Thymus (tissue), 11 donors: ENCODE results near the gene TPCN2. TPM values are rescaled to one million over a fixed set of nuclear protein-coding genes. Genes with fewer than 3 reads are reported as not detected.

Experiments used
- DNase-seq, 9 donors: peaks; one replicate each; pipeline ENCODE4 v3.0.0-alpha.2; 2013; ENCODE audit warnings: low spot score in 9 of 9, low read depth in 6 of 9, missing footprints in 1 of 9
- H3K27ac ChIP-seq, 2 donors: one replicate each; pipeline ENCODE4 v1.5.1; 2013; ENCODE audit warnings: control low read depth in 1 of 2, low read depth in 1 of 2, low read length in 1 of 2, mild to moderate bottlenecking in 1 of 2, moderate library complexity in 1 of 2
- H3K27me3 ChIP-seq, 2 donors: one replicate each; pipeline ENCODE4 v1.5.1; 2013; ENCODE audit warnings: low read length in 1 of 2; ENCODE audit not compliant: control insufficient read depth in 2 of 2, insufficient read depth in 1 of 2
- H3K36me3 ChIP-seq, 2 donors: one replicate each; pipeline ENCODE4 v1.5.1; 2013; ENCODE audit warnings: low read length in 1 of 2, mild to moderate bottlenecking in 1 of 2, moderate library complexity in 1 of 2; ENCODE audit not compliant: control insufficient read depth in 2 of 2, insufficient read depth in 2 of 2
- H3K4me1 ChIP-seq, 2 donors: one replicate each; pipeline ENCODE4 v1.5.1; 2013; ENCODE audit warnings: low read length in 2 of 2; ENCODE audit not compliant: control insufficient read depth in 2 of 2, insufficient read depth in 2 of 2
- H3K4me3 ChIP-seq, 2 donors: one replicate each; pipeline ENCODE4 v1.5.1; 2013; ENCODE audit warnings: low read length in 2 of 2, control low read depth in 1 of 2, mild to moderate bottlenecking in 1 of 2
- H3K9me3 ChIP-seq, 2 donors: one replicate each; pipeline ENCODE4 v1.5.1; 2013; ENCODE audit warnings: low read length in 1 of 2, mild to moderate bottlenecking in 1 of 2; ENCODE audit not compliant: control insufficient read depth in 2 of 2, insufficient read depth in 1 of 2
- WGBS: extraction: QIAGEN DNeasy Blood & Tissue Kit; methylation state at CpG from one replicate; pipeline ENCODE4 v1.1.7; 2013; 5-methylcytosine and 5-hydroxymethylcytosine counted together
- polyA plus RNA-seq: library from polyadenylated mRNA; stranded (reverse); fragments of 200-250 nt; gene quantifications from one replicate; pipeline ENCODE4 v1.2.3, GENCODE V29; 2013
- total RNA-seq: library from RNA; stranded (reverse); fragments of 120-200 nt; gene quantifications from one replicate; pipeline ENCODE4 v1.2.4, GENCODE V29; 2013
- donor health status: healthy.

The TPCN2 gene
- total and polyA plus RNA-seq, 2 donors: 5.3 to 9.8 TPM

DNA sequence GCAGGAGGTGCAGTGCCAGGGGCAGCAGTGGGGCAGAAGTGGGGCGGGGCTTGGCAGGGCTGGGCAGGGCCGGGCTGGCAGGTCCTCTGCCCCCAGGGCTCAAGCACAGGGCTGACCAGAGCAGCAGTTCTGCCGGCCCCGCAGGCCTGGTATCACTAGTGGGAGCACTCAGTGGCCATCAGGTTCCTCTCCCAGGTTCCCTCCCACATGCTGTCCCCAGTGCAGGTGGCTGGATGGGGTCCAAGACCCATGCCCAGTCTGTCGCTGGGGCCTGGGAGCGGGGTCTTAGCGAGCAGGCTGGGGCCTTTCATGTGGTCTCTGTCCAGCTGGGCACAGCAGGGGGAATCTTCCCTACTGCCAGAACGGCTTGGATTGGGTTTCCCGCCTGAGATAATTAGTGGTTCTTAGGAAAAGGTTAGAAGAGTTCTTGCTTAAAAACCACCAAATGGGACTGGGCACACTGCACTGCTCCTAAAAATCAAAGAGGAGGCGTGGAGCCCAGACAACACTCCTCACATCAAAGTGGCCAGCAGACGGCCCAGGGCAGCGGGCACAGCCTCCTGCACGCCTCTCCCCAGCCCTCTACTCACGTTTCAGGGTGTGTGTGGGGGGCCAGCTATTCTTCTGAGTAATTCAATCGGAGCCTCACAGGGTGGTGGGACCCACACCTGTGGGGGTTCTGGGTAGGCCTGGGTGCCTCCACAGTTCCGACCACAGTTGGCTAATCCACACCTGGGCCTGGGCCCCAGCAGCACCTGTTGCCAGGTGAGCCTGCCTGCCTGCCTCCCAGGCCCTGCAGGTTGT lies 45.6 kb downstream of the TPCN2 start:
- Histone ChIP-seq H3K4me1 (peaks cover 0 to 8% of the 10 kb centered on the region in 2 donors), H3K9me3 (peaks cover 3 to 5% of the 10 kb centered on the region in 2 donors), H3K4me3 (no peak overlapping the region), H3K27me3 (peaks cover 0 to 2% of the 10 kb centered on the region in 2 donors), H3K36me3 (peaks cover 4 to 7% of the 10 kb centered on the region in 2 donors), H3K27ac (no peak overlapping the region)
- WGBS: 93% methylated on average over 16 of the region's 16 CpGs
- no peak for DNase-seq

DNA sequence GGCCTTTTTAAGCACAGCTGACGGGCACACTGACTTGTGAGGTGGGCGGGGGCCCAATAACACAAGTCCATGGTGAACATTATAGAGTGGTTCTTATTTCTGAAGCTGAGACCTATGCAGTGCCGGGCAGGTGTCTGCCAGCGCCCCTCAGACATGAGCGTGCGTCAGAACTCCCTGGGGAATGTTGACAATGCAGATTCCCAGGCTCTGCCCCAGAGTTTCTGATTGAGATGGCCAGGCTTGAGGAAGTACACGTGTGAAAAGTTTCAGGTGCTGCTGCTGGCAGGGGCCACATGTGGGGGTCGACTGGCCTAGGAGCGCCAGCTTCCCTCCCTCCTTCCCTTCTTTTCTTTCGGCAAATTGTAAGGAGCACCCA lies 46.2 kb downstream of the TPCN2 start:
- 92% methylated on average over 10 of the region's 10 CpGs for WGBS
- peaks cover 4 to 7% of the 10 kb centered on the region in 2 donors for H3K36me3 ChIP-seq
- H3K4me3 ChIP-seq: no peak overlapping the region
- H3K27ac ChIP-seq: no peak overlapping the region
- peaks cover 0 to 11% of the 10 kb centered on the region in 2 donors for H3K4me1 ChIP-seq
- H3K9me3 ChIP-seq: peaks cover 3 to 5% of the 10 kb centered on the region in 2 donors
- DNase-seq: no peak
- peaks cover 0 to 7% of the 10 kb centered on the region in 2 donors for H3K27me3 ChIP-seq

DNA sequence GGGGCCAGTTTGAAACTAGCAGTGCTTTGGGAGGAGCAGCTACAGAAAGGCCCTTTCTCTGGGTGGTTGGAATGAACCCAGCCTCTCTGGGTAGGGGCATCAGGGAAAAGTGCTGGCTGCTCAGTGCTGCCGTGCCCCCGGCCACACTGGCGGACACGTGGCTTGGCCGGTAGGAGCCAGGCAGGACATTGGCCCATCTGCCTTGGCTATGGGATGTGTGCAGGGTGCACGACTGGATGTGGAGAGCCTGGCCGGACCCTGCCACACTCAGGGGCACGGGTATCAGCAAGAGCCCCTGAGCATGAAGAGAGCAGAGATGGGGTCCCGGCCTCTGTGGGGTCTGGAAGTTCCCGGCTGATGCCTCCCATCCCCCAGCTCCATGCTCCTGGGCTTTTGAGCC lies 46.6 kb downstream of the TPCN2 start:
- peaks cover 3 to 5% of the 10 kb centered on the region in 2 donors for H3K9me3 ChIP-seq
- no peak overlapping the region for H3K4me3 ChIP-seq
- H3K36me3 ChIP-seq: peaks cover 4 to 7% of the 10 kb centered on the region in 2 donors
- H3K27me3 ChIP-seq: peaks cover 0 to 10% of the 10 kb centered on the region in 2 donors
- peaks cover 0 to 11% of the 10 kb centered on the region in 2 donors for H3K4me1 ChIP-seq
- no peak for DNase-seq
- H3K27ac ChIP-seq: no peak overlapping the region
- 97% methylated on average over 10 of the region's 10 CpGs for WGBS

DNA sequence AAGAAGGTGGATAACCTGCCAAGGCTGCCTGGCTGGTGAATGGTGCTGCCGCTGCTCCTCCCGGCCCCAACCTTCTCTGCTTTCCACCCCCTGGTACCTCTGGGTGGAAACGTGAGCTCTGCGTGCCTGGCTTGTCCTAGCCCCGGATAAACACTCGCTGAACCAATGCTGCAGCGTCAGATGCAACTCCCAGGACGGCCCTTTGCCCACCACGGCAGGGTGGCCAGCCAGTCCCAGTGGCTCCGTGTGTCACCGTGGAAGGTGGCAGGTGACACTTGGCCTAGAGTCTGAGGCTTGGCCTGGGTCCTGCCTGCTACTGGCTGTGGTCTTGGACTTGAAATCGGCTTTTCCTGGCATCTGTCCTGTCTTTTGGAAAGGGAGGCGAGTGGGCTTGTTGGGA lies 47.7 kb downstream of the TPCN2 start:
- WGBS: 96% methylated on average over 13 of the region's 13 CpGs
- Histone ChIP-seq H3K27ac (no peak overlapping the region), H3K4me3 (no peak overlapping the region)

DNA sequence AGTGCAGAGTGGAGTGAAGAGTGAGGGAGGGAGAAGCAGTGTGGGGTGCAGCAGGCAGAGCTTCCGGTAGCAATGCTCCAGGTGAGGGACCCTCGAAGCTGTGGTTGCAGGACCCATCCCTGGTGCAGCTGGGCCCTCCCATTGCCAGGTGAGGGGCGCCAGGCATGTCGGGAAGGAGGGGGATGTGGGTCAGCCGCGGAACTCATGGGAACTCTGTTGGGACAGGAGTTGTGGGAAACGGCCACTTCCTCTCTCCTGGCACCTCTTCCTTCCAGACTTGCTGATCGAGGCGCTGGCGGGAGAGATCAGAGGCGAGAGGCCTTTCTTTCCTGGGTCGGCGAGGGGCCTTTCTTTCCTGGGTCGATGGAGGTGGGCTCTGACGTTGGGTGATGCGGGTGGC lies 48.5 kb downstream of the TPCN2 start:
- H3K27ac ChIP-seq: no peak overlapping the region
- no peaks in the 10 kb centered on the region for H3K9me3 ChIP-seq
- peaks cover 0 to 25% of the 10 kb centered on the region in 2 donors for H3K27me3 ChIP-seq
- H3K36me3 ChIP-seq: peaks cover 0 to 3% of the 10 kb centered on the region in 2 donors
- 38% methylated on average over 16 of the region's 16 CpGs for WGBS
- H3K4me1 ChIP-seq: peaks cover 0 to 11% of the 10 kb centered on the region in 2 donors
- H3K4me3 ChIP-seq: no peak overlapping the region
- DNase-seq: no peak

More for the DNA sequence above, 47.7 kb downstream of the TPCN2 start:
- peaks cover 2 to 6% of the 10 kb centered on the region in 2 donors for H3K36me3 ChIP-seq
- DNase-seq: no peak
- peaks cover 0 to 19% of the 10 kb centered on the region in 2 donors for H3K27me3 ChIP-seq
- H3K4me1 ChIP-seq: peaks cover 0 to 11% of the 10 kb centered on the region in 2 donors
- H3K9me3 ChIP-seq: peaks cover 2% of the 10 kb centered on the region in 2 donors

DNA sequence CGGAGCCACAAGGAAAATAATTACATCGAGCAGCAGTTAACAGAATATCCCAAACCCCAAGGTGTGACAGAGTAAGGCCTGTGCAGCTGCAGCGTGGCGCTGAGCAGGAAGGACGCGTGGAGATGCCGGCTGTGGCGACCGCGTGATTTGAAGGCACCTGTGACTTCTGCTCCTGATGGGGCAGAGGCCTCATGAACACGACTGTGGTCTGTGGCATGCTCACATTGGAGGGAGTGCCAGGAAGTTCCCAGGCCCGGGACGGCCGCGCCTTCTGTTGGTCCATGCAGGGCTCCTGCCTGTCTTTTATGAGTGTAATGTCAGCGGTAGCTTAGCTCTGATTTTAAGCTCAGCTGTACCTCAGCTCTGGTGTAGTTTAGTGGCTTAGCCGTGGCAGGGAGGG lies 50.4 kb downstream of the TPCN2 start:
- Histone ChIP-seq H3K9me3 (no peaks in the 10 kb centered on the region), H3K27ac (no peak overlapping the region), H3K27me3 (peaks cover 0 to 26% of the 10 kb centered on the region in 2 donors), H3K36me3 (no peaks in the 10 kb centered on the region), H3K4me3 (no peak overlapping the region), H3K4me1 (peaks cover 0 to 11% of the 10 kb centered on the region in 2 donors)
- 9% methylated on average over 17 of the region's 17 CpGs for WGBS
- peak in 3 of 9 donors; percentile 23 to 57 (median 28) for DNase-seq

DNA sequence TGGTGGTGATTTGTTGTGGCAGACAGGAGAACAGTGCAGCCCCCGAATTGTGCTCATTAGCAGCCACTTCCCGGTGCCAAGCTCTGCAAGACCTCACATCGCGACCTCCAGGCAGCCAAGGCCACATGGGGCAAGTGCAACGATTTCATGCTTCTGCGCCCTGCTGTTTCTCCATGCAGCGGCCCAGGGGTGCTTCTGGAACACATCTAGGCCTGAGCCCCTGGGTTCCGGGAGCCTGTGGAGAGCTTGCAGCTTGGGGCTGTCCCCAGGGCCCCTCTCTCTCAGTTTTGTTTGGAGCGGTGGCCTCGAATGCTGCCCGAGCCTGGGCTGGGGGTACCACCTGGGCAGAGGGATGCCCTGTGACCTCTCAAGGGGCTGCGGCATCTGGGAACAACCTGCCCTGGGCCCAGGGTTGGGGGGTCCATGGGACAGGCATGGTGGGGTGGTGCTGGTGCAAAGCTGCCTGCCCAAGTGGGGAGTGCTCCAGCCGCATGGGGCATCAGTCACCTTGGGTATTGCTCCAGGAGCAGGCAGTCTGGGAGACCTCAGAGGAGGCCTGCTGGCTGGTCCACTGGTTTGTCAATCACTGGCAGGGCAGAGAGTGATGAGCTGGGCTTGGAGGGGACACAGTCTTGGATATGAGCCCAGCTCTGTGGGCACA lies 51.9 kb downstream of the TPCN2 start:
- 93% methylated on average over 13 of the region's 13 CpGs for WGBS
- no peaks in the 10 kb centered on the region for H3K36me3 ChIP-seq
- no peak overlapping the region for H3K4me3 ChIP-seq
- DNase-seq: no peak
- no peak overlapping the region for H3K27ac ChIP-seq
- H3K27me3 ChIP-seq: peaks cover 0 to 26% of the 10 kb centered on the region in 2 donors
- H3K4me1 ChIP-seq: peaks cover 0 to 11% of the 10 kb centered on the region in 2 donors
- no peaks in the 10 kb centered on the region for H3K9me3 ChIP-seq

DNA sequence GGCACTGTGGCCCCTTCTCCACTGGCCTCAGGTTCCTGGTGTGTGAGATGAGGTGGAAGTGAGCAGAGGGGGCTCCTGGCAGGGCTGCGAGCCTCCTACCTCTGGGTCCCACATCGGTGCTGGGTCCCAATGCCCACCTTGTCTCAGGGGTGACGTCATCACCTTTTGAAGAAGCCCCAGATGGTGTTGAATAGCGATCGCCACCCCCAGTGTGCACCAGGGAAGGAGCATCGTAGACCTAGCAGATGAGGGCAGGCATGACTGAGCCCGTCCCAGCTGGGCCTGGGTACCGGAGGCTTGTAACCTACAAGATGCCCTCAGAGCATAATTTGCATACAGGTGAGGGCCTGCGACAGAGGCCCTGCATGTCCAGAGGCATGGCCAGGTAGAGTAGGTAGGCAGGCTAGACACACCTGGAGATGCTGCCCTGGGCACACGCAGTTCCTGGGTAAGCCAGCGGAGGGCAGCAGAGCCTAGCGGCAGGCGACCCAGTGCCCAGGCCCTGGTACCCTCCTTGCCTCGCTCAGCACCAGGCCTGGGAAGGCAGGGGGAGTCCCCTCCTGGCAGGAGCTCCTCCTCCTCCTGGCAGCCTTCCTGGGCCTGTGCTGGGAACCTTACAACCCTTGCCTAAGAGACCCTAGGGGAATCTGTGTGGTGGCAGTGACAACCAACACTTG lies 52.5 kb downstream of the TPCN2 start:
- H3K9me3 ChIP-seq: no peaks in the 10 kb centered on the region
- DNase-seq: peak; percentile 15 to 77 (median 41)
- WGBS: 35% methylated on average over 14 of the region's 14 CpGs
- H3K36me3 ChIP-seq: no peaks in the 10 kb centered on the region
- no peak overlapping the region for H3K27ac ChIP-seq
- no peak overlapping the region for H3K4me3 ChIP-seq
- H3K27me3 ChIP-seq: peaks cover 0 to 26% of the 10 kb centered on the region in 2 donors
- H3K4me1 ChIP-seq: peaks cover 0 to 11% of the 10 kb centered on the region in 2 donors
